ENCODE measurements around the gene KCNK10.

DNA sequence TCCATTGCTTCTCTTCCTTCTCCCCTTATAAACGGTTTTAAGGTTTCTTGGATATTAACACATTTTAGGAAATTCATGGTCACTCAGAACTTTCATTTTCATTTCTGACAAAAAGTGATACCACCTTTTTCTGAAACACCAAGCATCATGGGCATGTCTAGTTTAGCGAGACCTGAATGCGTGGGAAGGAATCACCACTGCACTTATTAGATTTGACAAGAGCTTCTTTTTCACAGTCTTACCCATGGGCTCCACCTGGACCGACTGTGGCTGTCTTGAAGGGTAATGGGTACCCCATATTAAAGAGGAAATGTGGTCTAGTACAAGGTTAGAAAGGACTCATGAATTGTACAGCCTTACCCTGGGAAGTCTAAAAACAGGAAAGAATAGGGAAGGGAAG is 95.4 kb downstream of the KCNK10 start:
- TF ChIP-seq, protein P1, sequence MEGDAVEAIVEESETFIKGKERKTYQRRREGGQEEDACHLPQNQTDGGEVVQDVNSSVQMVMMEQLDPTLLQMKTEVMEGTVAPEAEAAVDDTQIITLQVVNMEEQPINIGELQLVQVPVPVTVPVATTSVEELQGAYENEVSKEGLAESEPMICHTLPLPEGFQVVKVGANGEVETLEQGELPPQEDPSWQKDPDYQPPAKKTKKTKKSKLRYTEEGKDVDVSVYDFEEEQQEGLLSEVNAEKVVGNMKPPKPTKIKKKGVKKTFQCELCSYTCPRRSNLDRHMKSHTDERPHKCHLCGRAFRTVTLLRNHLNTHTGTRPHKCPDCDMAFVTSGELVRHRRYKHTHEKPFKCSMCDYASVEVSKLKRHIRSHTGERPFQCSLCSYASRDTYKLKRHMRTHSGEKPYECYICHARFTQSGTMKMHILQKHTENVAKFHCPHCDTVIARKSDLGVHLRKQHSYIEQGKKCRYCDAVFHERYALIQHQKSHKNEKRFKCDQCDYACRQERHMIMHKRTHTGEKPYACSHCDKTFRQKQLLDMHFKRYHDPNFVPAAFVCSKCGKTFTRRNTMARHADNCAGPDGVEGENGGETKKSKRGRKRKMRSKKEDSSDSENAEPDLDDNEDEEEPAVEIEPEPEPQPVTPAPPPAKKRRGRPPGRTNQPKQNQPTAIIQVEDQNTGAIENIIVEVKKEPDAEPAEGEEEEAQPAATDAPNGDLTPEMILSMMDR (conservative IDR thresholded peaks at IDR 0.05; ENCODE audit: low read depth, low read length), result no peak
- TF ChIP-seq EZH2 (IDR thresholded peaks at IDR 0.05; ENCODE audit: borderline replicate concordance, low read depth, low read length, poor library complexity, severe bottlenecking), result no peak
